GM23338 (cell line): Measurements from ENCODE around the gene ISCU. TPM values are rescaled to one million over a fixed set of nuclear protein-coding genes. Genes with fewer than 3 reads are reported as not detected.

Source experiments
- ATAC-seq: fragments of 200-7000 bp; cut with Tn5 transposase; 3 replicates; pipeline ENCODE4 v1.9.1; 2020
- DNase-seq: peaks from one replicate; pipeline ENCODE4 v3.0.0-alpha.2; 2015; ENCODE audit warnings: low spot score
- H2AFZ ChIP-seq: fragments of 200-600 bp; sonication (generic); 2 replicates; pipeline ENCODE4 v1.8.0; 2016; ENCODE audit warnings: antibody characterized with exemption, mild to moderate bottlenecking, moderate library complexity
- H3F3A ChIP-seq: fragments of 200-600 bp; sonication (generic); replicated peaks from 2 replicates; pipeline ENCODE4 v1.8.0; 2017; ENCODE audit warnings: antibody characterized with exemption, mixed run types, low read depth
- H3K27ac ChIP-seq: fragments of 200-600 bp; sonication (generic); 2 replicates; pipeline ENCODE4 v1.6.1; 2016; ENCODE audit warnings: low read depth
- H3K27me3 ChIP-seq: fragments of 200-600 bp; sonication (generic); 2 replicates; pipeline ENCODE4 v1.8.0; 2016; ENCODE audit warnings: mild to moderate bottlenecking, mixed run types, moderate library complexity; ENCODE audit not compliant: insufficient read depth
- H3K36me3 ChIP-seq: fragments of 200-600 bp; sonication (generic); 2 replicates; pipeline ENCODE4 v1.8.0; 2016; ENCODE audit warnings: mild to moderate bottlenecking; ENCODE audit not compliant: insufficient read depth
- H3K4me1 ChIP-seq: fragments of 200-600 bp; sonication (generic); 2 replicates; pipeline ENCODE4 v1.8.0; 2016; ENCODE audit warnings: mild to moderate bottlenecking, moderate library complexity; ENCODE audit not compliant: insufficient read depth
- H3K4me2 ChIP-seq: fragments of 200-600 bp; sonication (generic); 2 replicates; pipeline ENCODE4 v1.7.1; 2017; ENCODE audit warnings: mixed run types
- H3K4me3 ChIP-seq: fragments of 200-600 bp; sonication (generic); 2 replicates; pipeline ENCODE4 v1.6.1; 2016; ENCODE audit warnings: mixed run types
- H3K79me2 ChIP-seq: fragments of 200-600 bp; sonication (generic); replicated peaks from 2 replicates; pipeline ENCODE4 v1.8.0; 2017; ENCODE audit warnings: mild to moderate bottlenecking; ENCODE audit not compliant: insufficient read depth
- H3K9me2 ChIP-seq: fragments of 200-600 bp; sonication (generic); 2 replicates; pipeline ENCODE4 v1.8.0; 2017; ENCODE audit not compliant: insufficient read depth
- H4K20me1 ChIP-seq: fragments of 200-600 bp; sonication (generic); replicated peaks from 2 replicates; pipeline ENCODE4 v1.8.0; 2017; ENCODE audit warnings: mild to moderate bottlenecking; ENCODE audit not compliant: insufficient read depth
- H3K27ac Mint-ChIP-seq: 2 replicates; pipeline ENCODE4 v1.8.0; 2020; ENCODE audit warnings: inconsistent platforms, mild to moderate bottlenecking, moderate library complexity, mixed read lengths
- H3K27me3 Mint-ChIP-seq: 3 replicates; pipeline ENCODE4 v1.8.0; 2022; ENCODE audit warnings: low read depth, mild to moderate bottlenecking, moderate library complexity, mixed read lengths, inconsistent platforms; ENCODE audit not compliant: insufficient read depth, poor library complexity
- H3K36me3 Mint-ChIP-seq: 3 replicates; pipeline ENCODE4 v1.8.0; 2021; ENCODE audit warnings: low read depth, mild to moderate bottlenecking, inconsistent platforms, moderate library complexity, mixed read lengths
- H3K4me1 Mint-ChIP-seq: 3 replicates; pipeline ENCODE4 v1.8.0; 2020; ENCODE audit warnings: mild to moderate bottlenecking, inconsistent platforms, mixed read lengths
- H3K4me3 Mint-ChIP-seq: 3 replicates; pipeline ENCODE4 v1.8.0; 2021; ENCODE audit warnings: moderate library complexity, mild to moderate bottlenecking, inconsistent platforms, mixed read lengths
- H3K9me3 Mint-ChIP-seq: 3 replicates; pipeline ENCODE4 v1.8.0; 2020; ENCODE audit warnings: moderate library complexity, mild to moderate bottlenecking, inconsistent platforms, mixed read lengths
- CREB1 ChIP-seq: fragments of 250-450 bp; sonication (Bioruptor Pico); IDR thresholded peaks from 2 replicates; pipeline ENCODE4 v1.5.0; 2020; ENCODE audit warnings: low read depth, mild to moderate bottlenecking, moderate library complexity
- EZH2 ChIP-seq: fragments of 200-600 bp; sonication (generic); IDR thresholded peaks from one replicate; pipeline ENCODE4 v1.8.0; 2017; ENCODE audit warnings: antibody characterized with exemption, mild to moderate bottlenecking, low read depth; ENCODE audit not compliant: unreplicated experiment
- JUNB ChIP-seq: IDR thresholded peaks from one replicate; pipeline ENCODE4 v1.6.1; 2016; ENCODE audit warnings: antibody characterized with exemption; ENCODE audit not compliant: unreplicated experiment
- NANOG ChIP-seq: IDR thresholded peaks from 2 replicates; pipeline ENCODE4 v1.6.1; 2016; ENCODE audit warnings: antibody characterized with exemption, borderline replicate concordance
- POLR2AphosphoS5 ChIP-seq: IDR thresholded peaks from 2 replicates; pipeline ENCODE4 v1.6.1; 2016; ENCODE audit warnings: antibody characterized with exemption, low read depth
- REST ChIP-seq: IDR thresholded peaks from one replicate; pipeline ENCODE4 v1.6.1; 2018; ENCODE audit warnings: antibody characterized with exemption; ENCODE audit not compliant: unreplicated experiment
- STAT1 ChIP-seq: IDR thresholded peaks from one replicate; pipeline ENCODE4 v1.6.1; 2016; ENCODE audit warnings: antibody characterized with exemption; ENCODE audit not compliant: unreplicated experiment
- ZNF114 ChIP-seq: fragments of 250-450 bp; sonication (Bioruptor Pico); IDR thresholded peaks from 2 replicates; pipeline ENCODE4 v1.5.0; 2020; ENCODE audit warnings: mild to moderate bottlenecking, moderate library complexity
- ZNF462 ChIP-seq: fragments of 250-450 bp; sonication (Bioruptor Pico); IDR thresholded peaks from 2 replicates; pipeline ENCODE4 v1.5.0; 2020; ENCODE audit warnings: mild to moderate bottlenecking, moderate library complexity
- polyA plus RNA-seq: library from polyadenylated mRNA; unstranded; fragments of >200 nt; fragmentation: Nextera tagmentation; extraction: Ambion mirVana; gene quantifications from 2 replicates; pipeline ENCODE4 v1.2.1, GENCODE V29; 2016
- total RNA-seq: library from RNA; depleted of rRNA; stranded (reverse); fragments of >200 nt; shearing (Covaris generic); gene quantifications from 2 replicates; pipeline ENCODE4 v1.2.3, GENCODE V29; 2014

Gene ISCU
- total and polyA plus RNA-seq, 2 experiments from 2014 or later, result 123 to 129 TPM

DNA sequence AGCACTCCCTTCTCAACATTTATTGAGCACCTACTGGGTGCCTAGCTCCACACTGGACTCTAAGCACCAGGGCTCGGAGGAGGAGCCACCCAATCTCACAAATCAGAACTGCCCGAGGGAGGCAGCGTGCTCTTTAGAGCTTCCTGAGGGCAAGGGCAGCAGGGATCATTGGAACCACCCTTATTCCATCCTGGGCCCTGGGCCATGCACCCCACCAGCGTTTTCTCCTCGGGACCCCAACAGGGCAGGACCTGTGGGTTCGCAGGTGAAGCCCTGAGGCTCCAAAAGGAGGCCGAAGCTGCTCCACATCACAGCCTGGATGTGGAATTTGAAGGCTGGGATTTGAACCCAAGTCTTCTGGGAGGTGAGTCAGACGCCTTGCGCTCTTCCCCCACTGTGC lies 20.1 kb downstream of the ISCU start:
- H3K4me3 ChIP-seq, result no peak overlapping the region

GRCh38 chr12:108582978-108583770 lies 20.8 kb downstream of the ISCU start:
- no peak; the same call in 2 of the 3 replicates for ATAC-seq
- TF ChIP-seq NANOG, result no peak
- no peak for TF ChIP-seq ZNF462 (CRISPR knock-in tag)
- no peak for TF ChIP-seq CREB1

More for the DNA sequence above, 20.1 kb downstream of the ISCU start:
- H3F3A ChIP-seq, result no peaks in the 10 kb centered on the region
- Mint-ChIP-seq H3K4me1 (peaks cover 3% of the 10 kb centered on the region; the same call in 1 of the 3 replicates), H3K36me3 (peaks cover 3% of the 10 kb centered on the region; the same call in 1 of the 3 replicates), H3K27ac (no peak overlapping the region), H3K27me3 (peaks cover 4% of the 10 kb centered on the region), H3K9me3 (peaks cover 10% of the 10 kb centered on the region; the same call in 2 of the 3 replicates), H3K4me3 (no peak overlapping the region)
- H3K79me2 ChIP-seq, result no peaks in the 10 kb centered on the region
- H2AFZ ChIP-seq, result no peak overlapping the region
- H3K4me1 ChIP-seq, result no peaks in the 10 kb centered on the region
- H3K9me2 ChIP-seq, result peaks cover 5% of the 10 kb centered on the region; the same call in 1 of the 2 replicates
- TF ChIP-seq REST (no peak), STAT1 (no peak), CREB1 (no peak), POLR2AphosphoS5 (no peak), ZNF114 (CRISPR knock-in tag) (no peak), EZH2 (no peak), JUNB (no peak), NANOG (no peak)
- no peaks in the 10 kb centered on the region for H3K36me3 ChIP-seq
- no peaks in the 10 kb centered on the region for H3K27me3 ChIP-seq
- H3K27ac ChIP-seq, result no peak overlapping the region
- no peak overlapping the region for H3K4me2 ChIP-seq
- no peak for DNase-seq
- no peak for ATAC-seq
- H4K20me1 ChIP-seq, result no peaks in the 10 kb centered on the region

More at GRCh38 chr12:108582978-108583770, 20.8 kb downstream of the ISCU start:
- no peaks in the 10 kb centered on the region for H3K79me2 ChIP-seq
- peaks cover 3% of the 10 kb centered on the region; the same call in 1 of the 3 replicates for H3K36me3 Mint-ChIP-seq
- H3K36me3 ChIP-seq, result no peaks in the 10 kb centered on the region
- H3K9me3 Mint-ChIP-seq, result peaks cover 9% of the 10 kb centered on the region; the same call in 2 of the 3 replicates
- DNase-seq, result no peak
- no peak overlapping the region for H3K4me3 ChIP-seq
- no peak overlapping the region for H3K4me3 Mint-ChIP-seq
- no peak overlapping the region; the same call in 1 of the 2 replicates for H2AFZ ChIP-seq
- no peaks in the 10 kb centered on the region for H3K27me3 ChIP-seq
- no peaks in the 10 kb centered on the region; the same call in 1 of the 2 replicates for H3K4me1 ChIP-seq
- H3K4me2 ChIP-seq, result no peak overlapping the region
- H3K27ac ChIP-seq, result no peak overlapping the region
- H3K9me2 ChIP-seq, result peaks cover 5% of the 10 kb centered on the region; the same call in 1 of the 2 replicates
- no peak overlapping the region for H3K27ac Mint-ChIP-seq
- H4K20me1 ChIP-seq, result no peaks in the 10 kb centered on the region
- H3K27me3 Mint-ChIP-seq, result peaks cover 4% of the 10 kb centered on the region
- no peaks in the 10 kb centered on the region for H3F3A ChIP-seq
- H3K4me1 Mint-ChIP-seq, result peaks cover 7% of the 10 kb centered on the region; the same call in 2 of the 3 replicates
